ENCODE data around the gene CSTA.

CSTA gene

GRCh38 chr3:122299872-122300460 lies 25.1 kb upstream of the CSTA start:
- no peak for TF ChIP-seq Cebpa-rat (IDR thresholded peaks at IDR 0.05)
- Histone ChIP-seq H3K9me3 (replicated peaks in 1 of 11) (peaks cover 0 to 9% (median 4%) of the 10 kb centered on the region in 11 experiments; a peak in 5 of 22 replicates), H3K9ac (no peak overlapping the region), H3K4me3 (no peak overlapping the region), H3K4me1 (peaks cover 16 to 38% (median 27%) of the 10 kb centered on the region in 10 experiments), H3K4me2 (no peak overlapping the region), H4K20me1 (no peaks in the 10 kb centered on the region), H3K36me3 (0 out of 22 replicates have a peak, but pooled peaks cover 0 to 3% (median 0%) of the 10 kb centered on the region in 11 experiments), H3K27ac (no peak overlapping the region), H3K27me3 (no peaks in the 10 kb centered on the region)

- peak overlapping the region in 4 of 11 experiments; percentile 7 to 22 (median 14); a peak in 2 of 22 replicates for H3K4me2 ChIP-seq
- H3K36me3 ChIP-seq, result 0 out of 22 replicates have a peak, but pooled peaks cover 0 to 1% (median 0%) of the 10 kb centered on the region in 11 experiments
- H3K4me3 ChIP-seq, result no peak overlapping the region
- no peak overlapping the region for H3K9ac ChIP-seq
- H3K9me3 ChIP-seq (replicated peaks in 1 of 11), result peaks cover 0 to 9% (median 4%) of the 10 kb centered on the region in 11 experiments; a peak in 5 of 22 replicates
- peaks cover 5 to 27% (median 16%) of the 10 kb centered on the region in 10 experiments; a peak in 19 of 20 replicates for H3K4me1 ChIP-seq
- H4K20me1 ChIP-seq, result no peaks in the 10 kb centered on the region
- H3K27ac ChIP-seq, result no peak overlapping the region
- no peaks in the 10 kb centered on the region for H3K27me3 ChIP-seq
- TF ChIP-seq Cebpa-rat (IDR thresholded peaks at IDR 0.05), result no peak
Observed at GRCh38 chr3:122301063-122301462, 24.0 kb upstream of the CSTA start.

GRCh38 chr3:122305818-122306621 lies 19.0 kb upstream of the CSTA start:
- H3K4me1 ChIP-seq, result peaks cover 0 to 3% (median 2%) of the 10 kb centered on the region in 10 experiments; a peak in 8 of 20 replicates
- no peak overlapping the region for H3K4me2 ChIP-seq
- H3K9ac ChIP-seq, result no peak overlapping the region
- H3K4me3 ChIP-seq, result no peak overlapping the region
- no peaks in the 10 kb centered on the region for H4K20me1 ChIP-seq
- H3K36me3 ChIP-seq, result no peaks in the 10 kb centered on the region
- H3K27me3 ChIP-seq, result no peaks in the 10 kb centered on the region
- no peaks in the 10 kb centered on the region for H3K9me3 ChIP-seq (replicated peaks in 1 of 11)
- no peak overlapping the region for H3K27ac ChIP-seq
- TF ChIP-seq Cebpa-rat (IDR thresholded peaks at IDR 0.05), result no peak

GRCh38 chr3:122306622-122306953 lies 18.5 kb upstream of the CSTA start:
- no peak overlapping the region for H3K4me3 ChIP-seq
- TF ChIP-seq Cebpa-rat (IDR thresholded peaks at IDR 0.05), result no peak
- H3K4me2 ChIP-seq, result no peak overlapping the region
- no peak overlapping the region for H3K27ac ChIP-seq
- H4K20me1 ChIP-seq, result no peaks in the 10 kb centered on the region
- H3K9ac ChIP-seq, result no peak overlapping the region
- no peaks in the 10 kb centered on the region for H3K9me3 ChIP-seq (replicated peaks in 1 of 11)
- no peaks in the 10 kb centered on the region for H3K36me3 ChIP-seq
- no peaks in the 10 kb centered on the region for H3K27me3 ChIP-seq
- H3K4me1 ChIP-seq, result no peaks in the 10 kb centered on the region

- no peaks in the 10 kb centered on the region for H3K27me3 ChIP-seq
- H3K4me3 ChIP-seq, result no peak overlapping the region
- no peaks in the 10 kb centered on the region for H4K20me1 ChIP-seq
- no peak for TF ChIP-seq Cebpa-rat (IDR thresholded peaks at IDR 0.05)
- no peak overlapping the region for H3K27ac ChIP-seq
- no peak overlapping the region for H3K9ac ChIP-seq
- H3K9me3 ChIP-seq (replicated peaks in 1 of 11), result no peaks in the 10 kb centered on the region
- H3K4me2 ChIP-seq, result no peak overlapping the region
- no peaks in the 10 kb centered on the region for H3K36me3 ChIP-seq
- no peaks in the 10 kb centered on the region for H3K4me1 ChIP-seq
Observed at GRCh38 chr3:122307094-122307687, 17.9 kb upstream of the CSTA start.

GRCh38 chr3:122307976-122308375 lies 17.1 kb upstream of the CSTA start:
- Histone ChIP-seq H3K27ac (no peak overlapping the region), H3K4me1 (peaks cover 0 to 5% (median 3%) of the 10 kb centered on the region in 10 experiments; a peak in 2 of 20 replicates), H3K4me2 (no peak overlapping the region), H3K4me3 (no peak overlapping the region), H3K27me3 (no peaks in the 10 kb centered on the region), H3K9ac (no peak overlapping the region), H4K20me1 (no peaks in the 10 kb centered on the region), H3K36me3 (no peaks in the 10 kb centered on the region), H3K9me3 (replicated peaks in 1 of 11) (no peaks in the 10 kb centered on the region)
- no peak for TF ChIP-seq Cebpa-rat (IDR thresholded peaks at IDR 0.05)

- no peak overlapping the region for H3K27ac ChIP-seq
- no peaks in the 10 kb centered on the region for H3K36me3 ChIP-seq
- H4K20me1 ChIP-seq, result no peaks in the 10 kb centered on the region
- no peaks in the 10 kb centered on the region for H3K27me3 ChIP-seq
- no peak overlapping the region for H3K9ac ChIP-seq
- H3K4me3 ChIP-seq, result no peak overlapping the region
- no peak for TF ChIP-seq Cebpa-rat (IDR thresholded peaks at IDR 0.05)
- H3K9me3 ChIP-seq (replicated peaks in 1 of 11), result no peaks in the 10 kb centered on the region
- no peak overlapping the region for H3K4me2 ChIP-seq
- peaks cover 0 to 8% (median 6%) of the 10 kb centered on the region in 10 experiments; a peak in 2 of 20 replicates for H3K4me1 ChIP-seq
Observed at GRCh38 chr3:122310361-122310760, 14.7 kb upstream of the CSTA start.

GRCh38 chr3:122312826-122313225 lies 12.2 kb upstream of the CSTA start:
- no peak overlapping the region for H3K9ac ChIP-seq
- peak overlapping the region in 4 of 11 experiments; percentile 0 to 45 (median 8); a peak in 4 of 22 replicates for H3K4me2 ChIP-seq
- H3K27ac ChIP-seq, result no peak overlapping the region
- no peak overlapping the region for H3K4me3 ChIP-seq
- peaks cover 0 to 8% (median 6%) of the 10 kb centered on the region in 10 experiments; a peak in 2 of 20 replicates for H3K4me1 ChIP-seq
- no peaks in the 10 kb centered on the region for H4K20me1 ChIP-seq
- H3K9me3 ChIP-seq (replicated peaks in 1 of 11), result no peaks in the 10 kb centered on the region
- no peaks in the 10 kb centered on the region for H3K27me3 ChIP-seq
- no peaks in the 10 kb centered on the region for H3K36me3 ChIP-seq
- TF ChIP-seq Cebpa-rat (IDR thresholded peaks at IDR 0.05), result no peak

GRCh38 chr3:122313281-122313680 lies 11.8 kb upstream of the CSTA start:
- no peak overlapping the region for H3K27ac ChIP-seq
- no peaks in the 10 kb centered on the region for H3K27me3 ChIP-seq
- H3K4me2 ChIP-seq, result peak overlapping the region in 4 of 11 experiments; percentile 0 to 45 (median 8); a peak in 4 of 22 replicates

More at GRCh38 chr3:122313281-122313680, 11.8 kb upstream of the CSTA start:
- H4K20me1 ChIP-seq, result no peaks in the 10 kb centered on the region
- H3K4me1 ChIP-seq, result peaks cover 0 to 8% (median 6%) of the 10 kb centered on the region in 10 experiments; a peak in 2 of 20 replicates
- no peak overlapping the region for H3K9ac ChIP-seq
- peaks cover 0 to 2% (median 0%) of the 10 kb centered on the region in 11 experiments; a peak in 2 of 22 replicates for H3K9me3 ChIP-seq (replicated peaks in 1 of 11)
- H3K36me3 ChIP-seq, result no peaks in the 10 kb centered on the region
- no peak for TF ChIP-seq Cebpa-rat (IDR thresholded peaks at IDR 0.05)
- no peak overlapping the region for H3K4me3 ChIP-seq

Measured in BLaER1 treated with 17β-estradiol and CSF1 and Interleukin-3, amounts not matched to agents 10 nM and 100 nM (cell line).